IPS-15b (cell line): ENCODE results near the gene MIGA1.
"Not testable (repeated sequence)": the region's sequence is repeated elsewhere in the genome, so short reads cannot be mapped to it uniquely, and the experiment has no call there.

Experiments used
- H3K27me3 ChIP-seq: one replicate; pipeline ENCODE4 v1.6.1; 2013; ENCODE audit warnings: low read length; ENCODE audit not compliant: control insufficient read depth, insufficient read depth
- H3K36me3 ChIP-seq: one replicate; pipeline ENCODE4 v1.6.1; 2013; ENCODE audit warnings: low read length; ENCODE audit not compliant: control insufficient read depth, insufficient read depth
- H3K4me1 ChIP-seq: one replicate; pipeline ENCODE4 v1.6.1; 2013; ENCODE audit warnings: mild to moderate bottlenecking, low read length; ENCODE audit not compliant: control insufficient read depth, insufficient read depth
- H3K4me3 ChIP-seq: one replicate; pipeline ENCODE4 v1.5.1; 2013; ENCODE audit warnings: low read depth, low read length
- H3K9ac ChIP-seq: one replicate; pipeline ENCODE4 v1.6.1; 2013; ENCODE audit warnings: low read depth, mild to moderate bottlenecking, low read length
- H3K9me3 ChIP-seq: one replicate; pipeline ENCODE4 v1.6.1; 2013; ENCODE audit warnings: mild to moderate bottlenecking, low read length; ENCODE audit not compliant: control insufficient read depth, insufficient read depth

MIGA1 gene

GRCh38 chr1:77891200-77891599 is 111.8 kb downstream of the MIGA1 start:
- peaks cover 2% of the 10 kb centered on the region for H3K27me3 ChIP-seq
- no peak overlapping the region for H3K4me3 ChIP-seq

GRCh38 chr1:77899647-77900320 is 120.3 kb downstream of the MIGA1 start:
- H3K9me3 ChIP-seq = no peaks in the 10 kb centered on the region
- H3K36me3 ChIP-seq = no peaks in the 10 kb centered on the region
- H3K4me3 ChIP-seq = no peak overlapping the region
- no peaks in the 10 kb centered on the region for H3K4me1 ChIP-seq
- H3K27me3 ChIP-seq = no peaks in the 10 kb centered on the region
- no peak overlapping the region for H3K9ac ChIP-seq

More at GRCh38 chr1:77891200-77891599, 111.8 kb downstream of the MIGA1 start:
- no peak overlapping the region for H3K9ac ChIP-seq
- H3K36me3 ChIP-seq = peaks cover 2% of the 10 kb centered on the region
- H3K9me3 ChIP-seq = no peaks in the 10 kb centered on the region
- peaks cover 7% of the 10 kb centered on the region for H3K4me1 ChIP-seq

- no peak overlapping the region for H3K4me3 ChIP-seq
- no peak overlapping the region for H3K9ac ChIP-seq
- H3K27me3 ChIP-seq = no peaks in the 10 kb centered on the region
- no peaks in the 10 kb centered on the region for H3K9me3 ChIP-seq
- H3K4me1 ChIP-seq = no peaks in the 10 kb centered on the region
- no peaks in the 10 kb centered on the region for H3K36me3 ChIP-seq
These were observed 121.3 kb downstream of the MIGA1 start for GRCh38 chr1:77900687-77901293.

GRCh38 chr1:77905603-77906002 is 126.2 kb downstream of the MIGA1 start:
- Histone ChIP-seq H3K36me3 (no peaks in the 10 kb centered on the region), H3K4me3 (no peak overlapping the region), H3K9me3 (no peaks in the 10 kb centered on the region), H3K27me3 (no peaks in the 10 kb centered on the region), H3K4me1 (no peaks in the 10 kb centered on the region), H3K9ac (no peak overlapping the region)

- H3K36me3 ChIP-seq = no peaks in the 10 kb centered on the region
- H3K9me3 ChIP-seq = no peaks in the 10 kb centered on the region
- no peaks in the 10 kb centered on the region for H3K4me1 ChIP-seq
- no peak overlapping the region for H3K4me3 ChIP-seq
- no peaks in the 10 kb centered on the region for H3K27me3 ChIP-seq
- no peak overlapping the region for H3K9ac ChIP-seq
These were observed 126.6 kb downstream of the MIGA1 start for GRCh38 chr1:77906019-77906545.

- H3K36me3 ChIP-seq = no peaks in the 10 kb centered on the region
- no peaks in the 10 kb centered on the region for H3K27me3 ChIP-seq
- no peaks in the 10 kb centered on the region for H3K4me1 ChIP-seq
- no peak overlapping the region for H3K9ac ChIP-seq
- no peaks in the 10 kb centered on the region for H3K9me3 ChIP-seq
- no peak overlapping the region for H3K4me3 ChIP-seq
These were observed 127.2 kb downstream of the MIGA1 start for GRCh38 chr1:77906624-77907023.

GRCh38 chr1:77910116-77910515 is 130.7 kb downstream of the MIGA1 start:
- Histone ChIP-seq H3K4me1 (no peaks in the 10 kb centered on the region), H3K4me3 (no peak overlapping the region), H3K9ac (no peak overlapping the region), H3K36me3 (no peaks in the 10 kb centered on the region), H3K9me3 (no peaks in the 10 kb centered on the region), H3K27me3 (no peaks in the 10 kb centered on the region)

GRCh38 chr1:77918918-77919317 is 139.5 kb downstream of the MIGA1 start:
- not testable (repeated sequence) for H3K9me3 ChIP-seq, H3K4me1 ChIP-seq, H3K36me3 ChIP-seq, H3K4me3 ChIP-seq, H3K9ac ChIP-seq, H3K27me3 ChIP-seq

- Histone ChIP-seq H3K36me3 (no peaks in the 10 kb centered on the region), H3K27me3 (no peaks in the 10 kb centered on the region), H3K4me3 (no peak overlapping the region), H3K9ac (no peak overlapping the region), H3K4me1 (no peaks in the 10 kb centered on the region), H3K9me3 (no peaks in the 10 kb centered on the region)
These were observed 146.1 kb downstream of the MIGA1 start for GRCh38 chr1:77925518-77925917.

- no peaks in the 10 kb centered on the region for H3K27me3 ChIP-seq
- H3K4me1 ChIP-seq = no peaks in the 10 kb centered on the region
- no peak overlapping the region for H3K9ac ChIP-seq
- H3K4me3 ChIP-seq = no peak overlapping the region
- H3K36me3 ChIP-seq = no peaks in the 10 kb centered on the region
- H3K9me3 ChIP-seq = no peaks in the 10 kb centered on the region
These were observed 146.5 kb downstream of the MIGA1 start for GRCh38 chr1:77925956-77926355.

GRCh38 chr1:77926561-77927357 is 147.3 kb downstream of the MIGA1 start:
- H3K4me1 ChIP-seq = no peaks in the 10 kb centered on the region
- H3K36me3 ChIP-seq = no peaks in the 10 kb centered on the region
- H3K9ac ChIP-seq = no peak overlapping the region
- no peaks in the 10 kb centered on the region for H3K9me3 ChIP-seq
- no peaks in the 10 kb centered on the region for H3K27me3 ChIP-seq
- no peak overlapping the region for H3K4me3 ChIP-seq
